Effector CD8-positive, alpha-beta T cell (primary cell): ENCODE results near the gene PRRT1.
"Not testable (repeated sequence)": the region's sequence is repeated elsewhere in the genome, so short reads cannot be mapped to it uniquely, and the experiment has no call there.

ENCODE experiments used
- DNase-seq: peaks from one replicate; lab custom pipeline; 2025; lab: John Stamatoyannopoulos, UW
- total RNA-seq, 4 experiments: gene quantifications; one replicate each; lab custom pipeline; 2026; lab: John Stamatoyannopoulos, UW

The PRRT1 gene
- total RNA-seq: 0 to 0.44 (median 0.15) reads per million in 4 experiments

DNA sequence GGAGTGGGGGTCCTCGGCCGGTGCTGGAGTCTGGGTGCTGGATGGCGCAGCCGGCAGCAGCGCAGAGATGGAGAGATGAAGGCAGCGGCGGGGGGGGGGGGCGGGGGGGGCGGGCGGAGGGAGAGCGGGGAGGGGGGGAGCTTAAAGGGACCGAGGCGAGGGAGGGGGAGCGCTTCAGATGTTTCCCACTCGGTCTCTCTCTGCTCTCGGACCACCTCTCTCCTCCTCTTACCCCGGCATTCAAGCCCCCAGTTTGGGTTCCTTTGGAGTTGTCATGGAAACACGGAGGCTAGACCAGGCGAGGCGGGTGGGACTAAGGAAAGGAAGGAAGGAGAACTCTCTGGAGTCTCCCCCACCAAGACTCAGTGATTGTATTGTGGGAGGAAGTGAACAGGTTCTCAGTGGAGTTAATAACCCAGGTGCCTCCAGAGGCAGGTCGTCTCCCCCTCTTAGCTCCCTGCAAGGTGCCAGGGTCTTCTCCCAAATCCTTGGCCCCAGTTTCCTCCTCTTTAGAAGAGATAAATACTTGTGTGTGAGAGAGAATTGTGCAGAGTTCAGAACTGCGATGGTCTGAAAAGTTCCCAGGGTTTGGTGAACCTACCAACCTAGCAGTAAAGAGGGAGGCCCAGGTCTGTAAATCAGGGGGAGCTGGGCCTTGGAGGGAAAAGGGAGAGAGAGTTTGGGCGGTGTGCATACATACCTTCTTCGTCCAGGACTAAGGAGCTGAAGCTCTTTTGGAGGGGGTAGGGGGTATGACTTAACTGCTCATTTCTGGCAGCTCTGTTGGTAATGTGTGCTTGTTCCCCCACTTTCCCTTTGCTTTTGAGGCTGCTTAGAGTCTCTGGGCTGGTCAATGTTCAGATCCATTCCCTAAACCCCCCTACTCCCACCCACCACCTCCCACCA lies at the start of gene PRRT1:
Gene PRRT1, minus strand, starts transcription at position 77 of the 906 bp plus-strand sequence. CDS start 112 bp downstream, outside the sequence.
- no peak for DNase-seq

DNA sequence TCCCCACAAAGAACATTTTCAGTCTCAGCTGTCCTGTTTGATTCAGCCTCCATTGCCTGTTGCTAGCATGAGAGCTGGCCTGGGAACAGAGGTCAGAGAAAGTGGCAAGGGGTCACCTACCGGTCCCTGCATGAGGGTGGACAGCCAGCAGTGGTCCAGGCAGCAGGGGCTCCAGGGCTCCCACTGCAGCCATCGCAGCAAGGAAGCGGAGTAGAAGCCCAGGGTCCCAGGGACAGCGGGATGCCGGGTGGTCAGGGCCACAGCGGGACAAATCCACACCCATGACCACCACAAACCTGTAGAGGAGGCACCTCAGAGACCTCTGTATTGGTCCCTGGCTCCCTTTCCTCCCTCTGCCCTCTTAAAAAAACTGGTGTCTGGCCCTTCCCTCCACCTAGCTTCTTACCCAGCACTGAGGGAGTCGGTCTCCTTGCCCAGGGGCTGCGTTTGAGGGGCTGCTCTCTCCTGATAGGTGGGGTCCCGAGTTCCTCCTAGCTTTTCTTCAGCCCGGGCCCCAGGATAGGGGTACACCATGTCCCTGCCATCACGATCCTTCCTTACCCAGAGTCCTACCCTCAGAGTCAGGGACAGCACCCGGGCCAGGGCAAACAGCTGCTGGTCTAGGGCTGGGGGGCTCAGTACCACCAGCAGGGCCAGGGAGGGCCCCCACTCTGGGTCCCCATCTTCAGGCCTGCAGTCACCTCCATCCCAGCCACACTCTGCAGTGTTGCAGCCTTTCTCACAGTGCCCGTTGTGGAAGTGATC lies 49.2 kb upstream of the PRRT1 start:
- DNase-seq: no peak

- no peak for DNase-seq
Measured at GRCh38 chr6:32198866-32199265, 47.1 kb upstream of the PRRT1 start.

- DNase-seq: no peak
Measured at GRCh38 chr6:32198345-32198696, 46.6 kb upstream of the PRRT1 start.

- DNase-seq: no peak
Measured at GRCh38 chr6:32196682-32197616, 45.2 kb upstream of the PRRT1 start.

GRCh38 chr6:32195902-32196681 lies 44.4 kb upstream of the PRRT1 start:
- DNase-seq: peak; percentile 57

- peak; percentile 98 for DNase-seq
Measured at GRCh38 chr6:32195652-32195901, 43.8 kb upstream of the PRRT1 start.

- no peak for DNase-seq
Measured at GRCh38 chr6:32194825-32195651, 43.3 kb upstream of the PRRT1 start.

- DNase-seq: no peak
Measured at GRCh38 chr6:32194388-32194787, 42.6 kb upstream of the PRRT1 start.

DNA sequence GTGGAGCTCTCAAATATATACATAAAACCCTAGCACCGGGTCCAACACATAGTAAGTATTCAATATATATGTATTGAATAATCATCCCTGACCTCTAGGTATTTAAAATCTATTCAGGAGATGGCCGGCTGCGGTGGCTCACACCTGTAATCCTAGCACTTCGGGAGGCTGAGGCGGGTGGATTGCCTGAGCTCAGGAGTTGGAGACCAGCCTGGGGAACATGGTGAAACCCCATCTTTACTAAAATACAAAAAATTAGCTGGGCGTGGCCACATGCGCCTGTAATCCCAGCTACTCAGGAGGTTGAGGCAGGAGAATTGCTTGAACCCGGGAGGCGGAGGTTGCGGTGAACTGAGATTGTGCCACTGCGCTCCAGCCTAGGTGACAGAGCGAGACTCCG lies 41.4 kb upstream of the PRRT1 start:
- not testable (repeated sequence) for DNase-seq

- DNase-seq: peak; percentile 37
Measured at GRCh38 chr6:32192608-32193039, 40.9 kb upstream of the PRRT1 start, which contains the start of gene GPSM3. TSS of gene GPSM3 (minus strand) at chr6:32192643. CDS start at chr6:32192513, 130 bp downstream.

DNA sequence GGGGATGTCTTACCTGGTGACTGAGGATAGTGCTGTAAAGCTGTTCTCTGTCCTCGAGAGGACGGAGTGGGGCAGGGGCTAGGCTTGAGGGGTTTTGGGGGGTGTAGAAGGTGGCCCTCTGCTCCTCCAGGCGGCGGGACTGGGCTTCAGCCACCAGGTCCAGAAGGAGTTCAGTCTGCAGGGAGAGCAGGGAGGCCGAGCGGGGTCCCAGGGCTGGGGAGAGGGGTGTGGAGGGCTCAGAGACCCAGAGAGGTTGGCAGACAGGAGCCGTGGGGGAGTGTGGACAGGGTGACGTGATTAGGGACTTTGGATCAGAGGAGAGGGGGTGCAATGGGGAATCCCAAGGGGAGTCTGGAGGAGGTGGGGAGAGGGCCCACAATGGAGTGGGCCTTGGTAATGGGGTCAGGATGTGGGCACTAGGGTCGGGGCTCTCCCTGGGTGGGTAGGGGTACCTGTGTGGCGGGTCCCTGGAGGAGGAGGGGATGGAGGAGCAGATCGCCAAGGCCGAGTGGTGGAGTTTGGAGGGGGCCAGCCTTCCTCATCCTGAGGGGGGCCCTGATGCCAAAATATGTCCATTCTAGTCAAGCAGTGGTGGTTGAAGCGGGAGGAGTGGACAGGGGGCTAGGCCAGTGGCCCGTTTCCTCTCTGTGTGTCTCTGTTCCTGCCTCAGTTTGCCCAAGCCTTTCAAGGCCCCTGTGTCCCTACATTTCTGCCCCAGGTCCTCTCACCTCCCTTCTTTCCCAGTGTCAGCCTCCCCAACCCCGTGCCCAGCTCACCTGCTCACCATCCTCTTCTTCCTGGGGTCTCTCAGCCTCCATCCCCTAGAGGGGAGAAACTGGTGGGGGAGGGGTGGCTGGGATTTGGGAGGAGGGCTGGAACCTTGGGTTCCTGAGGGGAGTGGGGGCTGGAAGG lies 40.2 kb upstream of the PRRT1 start:
- peak; percentile 11 for DNase-seq

DNA sequence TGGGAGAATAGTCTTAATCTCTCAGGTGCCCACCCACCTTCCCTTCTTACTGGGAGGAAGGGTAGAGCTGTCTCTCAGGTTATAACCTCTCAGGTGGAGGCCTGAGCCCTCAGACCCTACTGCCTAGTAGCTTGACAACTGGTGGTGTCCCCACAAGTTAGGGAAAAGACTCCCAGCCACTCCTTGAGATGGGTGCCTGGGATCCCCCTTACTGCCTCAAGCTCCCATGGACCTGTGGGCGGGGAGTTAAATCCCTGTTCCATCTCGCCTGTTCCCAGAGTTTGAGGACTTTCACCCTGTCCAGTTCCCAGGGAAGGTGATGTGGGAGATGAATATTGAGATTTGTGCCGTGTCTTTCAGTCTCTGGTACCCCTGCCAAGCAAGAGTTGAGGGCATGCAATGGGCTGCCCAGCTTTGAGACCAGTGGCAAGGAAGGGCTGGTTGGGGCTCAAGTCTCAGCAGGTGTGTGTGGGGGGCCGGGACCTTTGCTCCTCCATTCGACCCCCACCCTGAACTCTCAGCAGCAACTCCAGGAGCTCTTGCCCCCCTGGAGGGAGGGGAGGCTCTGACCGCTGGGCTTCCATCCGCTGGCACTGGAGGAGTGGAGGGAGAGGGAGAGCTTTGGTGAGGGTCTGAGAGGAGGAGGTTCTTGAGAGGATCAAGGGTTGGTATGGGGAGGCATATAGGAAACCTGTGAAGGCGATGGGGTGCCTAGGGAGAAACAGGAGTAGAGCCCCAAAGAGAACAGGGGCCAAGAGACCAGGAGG lies 39.4 kb upstream of the PRRT1 start:
- no peak for DNase-seq

DNA sequence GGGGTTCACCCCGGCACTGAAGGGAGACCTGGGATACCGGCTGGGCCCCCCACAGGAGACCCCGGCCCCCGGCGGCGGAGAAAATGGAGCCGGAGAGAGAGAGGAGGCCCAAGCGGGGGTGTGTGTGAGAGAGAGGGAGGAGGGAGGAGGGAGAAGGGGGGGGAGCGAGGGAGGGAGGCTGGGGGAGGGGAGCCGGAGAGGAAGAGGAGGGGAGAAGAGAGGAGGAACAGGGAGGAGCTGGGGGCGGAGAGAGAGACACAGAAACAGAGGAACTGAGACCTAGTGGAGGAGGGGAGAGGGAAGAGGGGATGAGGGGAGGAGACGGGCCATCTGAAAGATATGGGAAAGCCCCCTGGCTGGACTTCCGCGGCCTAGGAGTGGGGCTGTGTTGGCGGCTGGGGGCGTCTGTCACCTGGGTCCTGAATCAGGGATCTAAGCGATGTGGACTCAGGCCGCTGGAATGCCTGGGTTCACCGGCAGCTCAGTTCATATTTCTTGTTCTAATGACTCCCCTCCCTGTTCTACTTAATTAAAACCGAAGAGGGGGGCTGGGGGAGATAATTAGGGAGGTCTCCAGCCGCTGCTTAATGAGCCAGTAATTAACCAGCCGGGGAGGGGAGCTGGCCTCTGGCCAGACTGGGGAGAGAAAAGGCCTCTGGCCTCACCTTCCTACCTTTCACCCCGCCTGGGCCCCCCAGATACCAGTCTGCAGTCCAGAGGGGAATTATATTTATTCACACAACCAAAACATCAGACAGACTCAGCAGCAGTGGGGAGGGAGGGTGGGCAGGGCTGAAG lies 38.5 kb upstream of the PRRT1 start, which contains the start of gene PBX2:
Gene PBX2, minus strand, starts transcription at position 149 of the 798 bp plus-strand sequence. CDS start 287 bp downstream, outside the sequence.
- DNase-seq: peak; percentile 59

- DNase-seq: no peak
Measured at GRCh38 chr6:32189742-32190053, 38.0 kb upstream of the PRRT1 start.

- no peak for DNase-seq
Measured at GRCh38 chr6:32189069-32189741, 37.5 kb upstream of the PRRT1 start.
